ENCODE data around the gene ANKRD39. TPM values are rescaled to one million over a fixed set of nuclear protein-coding genes. Genes with fewer than 3 reads are reported as not detected.
"Not testable (repeated sequence)": the region's sequence is repeated elsewhere in the genome, so short reads cannot be mapped to it uniquely, and the experiment has no call there.

The ANKRD39 gene, protein sequence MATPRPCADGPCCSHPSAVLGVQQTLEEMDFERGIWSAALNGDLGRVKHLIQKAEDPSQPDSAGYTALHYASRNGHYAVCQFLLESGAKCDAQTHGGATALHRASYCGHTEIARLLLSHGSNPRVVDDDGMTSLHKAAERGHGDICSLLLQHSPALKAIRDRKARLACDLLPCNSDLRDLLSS
- 9.3 and 9.5 TPM in 2 replicates for total RNA-seq (2014; rRNA removed; shearing (Covaris generic))
- 7.0 and 7.9 TPM in 2 replicates for polyA plus RNA-seq (2015; cell fraction: cytosol; rRNA removed)
- 2.6 and 4.1 TPM in 2 replicates for polyA plus RNA-seq (2015; cell fraction: nucleus; rRNA removed)

DNA sequence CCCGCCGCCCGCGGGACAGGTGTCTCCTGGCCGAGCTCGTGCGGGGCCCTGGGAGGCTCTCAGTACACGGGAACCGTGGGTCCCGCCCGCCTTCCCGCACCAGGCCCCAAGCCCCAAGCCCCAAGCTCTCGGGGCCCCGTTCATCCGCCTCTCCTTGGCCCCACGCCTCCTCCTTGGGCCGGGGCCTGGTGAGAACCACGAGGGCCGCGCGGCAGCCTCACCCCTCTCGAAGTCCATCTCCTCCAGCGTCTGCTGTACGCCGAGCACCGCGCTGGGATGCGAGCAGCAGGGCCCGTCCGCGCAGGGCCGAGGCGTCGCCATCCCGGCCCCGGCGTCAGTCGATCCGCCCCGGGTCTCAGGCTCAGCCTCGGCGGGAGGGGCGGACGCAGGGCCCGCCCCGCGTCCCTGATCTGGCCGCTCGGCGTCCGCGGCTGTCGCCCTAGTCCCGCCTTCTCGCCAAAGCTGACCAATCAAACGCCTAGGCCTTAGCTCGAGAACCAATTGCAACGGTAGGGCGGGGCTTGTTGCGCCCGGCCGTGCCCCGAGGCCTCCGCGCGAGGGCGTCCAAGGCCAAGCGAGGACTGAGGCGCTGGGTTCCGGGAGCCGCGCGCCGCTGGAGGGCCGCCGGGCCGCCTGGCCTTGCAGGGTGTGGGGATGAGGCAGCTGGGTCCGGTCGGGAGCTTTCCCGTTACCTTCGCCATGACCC, at the start of gene ANKRD39:
ANKRD39 (minus strand) TSS at position 350 of the 706 bp plus-strand sequence; CDS start at position 321, 29 bp downstream.
- DNase-seq (ENCODE audit: low read depth), result peak; percentile 91

DNA sequence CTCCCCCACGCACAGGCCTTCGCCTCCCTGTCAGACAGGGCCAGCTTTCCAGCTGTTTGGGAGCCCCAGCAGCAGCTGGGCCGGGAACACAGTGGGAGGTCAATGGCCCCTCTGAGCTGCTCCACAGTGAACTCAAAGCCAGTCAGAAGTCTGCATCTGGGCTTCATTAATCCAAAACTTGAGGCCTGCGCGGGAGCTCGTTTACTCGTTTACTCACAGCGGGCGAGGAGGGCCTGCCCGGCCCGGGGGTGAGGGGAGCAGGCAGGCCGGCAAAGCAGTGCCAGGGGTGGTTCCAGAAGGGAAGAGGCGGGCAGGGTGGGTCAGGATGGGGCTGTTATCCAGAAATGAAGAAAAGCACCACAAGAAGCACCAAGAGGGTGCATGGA, 48.9 kb upstream of the ANKRD39 start:
- no peak for DNase-seq (ENCODE audit: low read depth)

DNA sequence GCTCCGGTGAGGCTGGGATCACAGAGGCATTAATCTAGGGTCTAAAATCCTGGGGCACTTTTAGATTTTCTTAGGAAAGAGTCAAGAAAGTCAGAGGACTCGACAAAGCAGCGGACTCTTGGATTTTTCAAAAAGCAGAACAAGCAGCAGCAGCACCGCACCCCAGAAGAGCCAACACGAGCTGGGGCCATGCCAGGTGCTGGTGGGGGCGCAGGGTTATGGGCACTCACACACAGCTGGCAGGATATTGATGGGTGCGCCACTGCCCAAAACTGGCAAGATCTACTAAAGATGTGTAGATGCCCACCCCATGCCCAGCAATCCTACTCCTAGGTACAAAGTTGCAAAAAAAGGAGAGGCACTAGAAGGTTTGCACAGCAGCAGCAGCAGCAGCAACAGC, 46.0 kb upstream of the ANKRD39 start:
- DNase-seq (ENCODE audit: low read depth), result no peak

DNA sequence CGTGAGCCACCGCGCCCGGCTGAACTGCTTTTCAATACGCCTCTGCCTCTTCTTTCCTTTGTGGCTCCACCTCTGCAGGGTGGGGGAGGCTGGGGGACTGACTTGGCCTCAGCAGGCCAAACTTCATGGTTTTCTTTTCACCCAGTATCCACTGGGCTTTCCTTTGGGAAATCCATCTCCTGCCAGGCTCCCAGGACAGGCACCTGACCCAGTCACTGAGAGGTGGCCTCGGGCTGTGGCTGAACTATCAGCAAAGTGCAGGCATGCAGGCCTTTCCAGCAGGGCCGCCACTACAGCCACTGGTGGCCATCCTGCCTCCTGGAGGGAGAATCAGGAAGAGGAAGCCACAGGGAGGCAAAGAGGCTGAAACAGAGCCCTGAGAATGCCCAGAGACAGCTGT, 45.5 kb upstream of the ANKRD39 start:
- no peak for DNase-seq (ENCODE audit: low read depth)

DNA sequence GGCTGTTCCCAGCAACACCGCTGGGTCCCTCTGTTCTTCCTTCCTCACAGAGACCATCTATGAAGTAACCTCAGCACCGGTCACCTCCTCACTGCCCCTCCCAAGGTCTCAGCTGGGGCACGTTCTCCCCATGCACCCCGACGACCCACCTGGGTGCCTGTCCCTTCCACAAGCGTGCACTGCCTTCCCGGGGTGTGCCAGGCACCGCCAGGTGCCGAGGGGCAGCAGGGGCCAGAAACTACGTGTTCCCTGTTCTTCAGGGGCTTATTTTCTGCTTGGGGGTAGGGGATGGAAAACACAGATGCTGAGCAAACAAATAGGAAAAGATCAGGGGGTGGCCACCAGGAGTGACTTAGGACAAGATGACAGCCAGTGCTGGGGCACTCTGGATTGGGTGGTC, 42.4 kb upstream of the ANKRD39 start:
- no peak for DNase-seq (ENCODE audit: low read depth)

DNA sequence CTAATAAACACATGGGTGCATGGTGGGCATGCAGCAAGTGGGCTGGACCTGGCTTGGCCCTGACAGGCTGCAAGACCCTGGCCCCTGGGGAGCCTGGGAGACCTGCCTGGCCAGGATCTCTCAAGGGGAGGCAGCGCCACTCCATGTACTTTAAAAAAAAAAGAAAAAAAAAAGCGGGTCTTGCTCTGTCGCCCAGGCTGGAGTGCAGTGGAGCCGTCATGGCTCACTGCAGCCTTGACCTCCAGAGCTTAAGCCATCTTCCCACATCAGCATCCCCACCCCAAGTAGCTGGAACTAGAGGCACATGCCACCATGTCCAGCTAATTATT, 41.6 kb upstream of the ANKRD39 start:
- no peak for DNase-seq (ENCODE audit: low read depth)

DNA sequence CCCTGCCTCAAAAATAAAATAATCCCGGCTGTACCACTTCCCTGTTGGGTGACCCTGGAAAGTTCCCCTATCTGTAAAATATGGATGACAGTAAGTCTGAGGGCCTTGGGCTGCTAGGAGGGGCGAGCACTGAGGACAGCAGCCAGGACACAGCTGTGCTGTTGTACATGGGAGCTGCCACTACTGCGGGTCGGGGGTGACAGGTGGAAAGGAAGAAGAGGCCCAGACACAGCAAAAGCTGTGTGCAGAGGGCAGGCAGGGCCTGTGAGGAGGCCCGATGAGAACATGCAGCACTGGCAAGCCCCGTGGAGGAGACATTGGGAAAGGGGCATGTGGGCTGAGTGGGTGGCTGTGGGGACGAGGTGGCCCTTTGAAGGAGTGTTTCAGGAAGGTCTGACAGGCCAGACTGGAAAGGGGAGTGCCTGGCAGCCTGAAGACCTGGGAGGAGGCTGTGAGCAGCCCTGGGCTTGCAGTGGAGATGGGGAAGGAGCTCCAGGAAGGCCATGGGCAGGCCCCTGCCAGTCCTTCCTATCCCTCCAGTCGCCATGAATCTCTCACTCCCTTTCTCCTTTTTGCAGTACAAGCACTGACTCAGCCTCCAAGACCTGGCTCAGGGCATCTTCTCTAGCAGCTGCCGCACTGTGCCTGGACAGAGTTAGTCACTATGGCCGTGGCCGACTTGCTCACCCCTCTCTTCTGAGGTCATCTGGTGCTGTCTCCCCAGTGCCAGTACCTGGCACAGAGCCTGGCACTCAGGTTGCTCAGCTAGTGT, 41.0 kb upstream of the ANKRD39 start:
- peak; percentile 31 for DNase-seq (ENCODE audit: low read depth)

DNA sequence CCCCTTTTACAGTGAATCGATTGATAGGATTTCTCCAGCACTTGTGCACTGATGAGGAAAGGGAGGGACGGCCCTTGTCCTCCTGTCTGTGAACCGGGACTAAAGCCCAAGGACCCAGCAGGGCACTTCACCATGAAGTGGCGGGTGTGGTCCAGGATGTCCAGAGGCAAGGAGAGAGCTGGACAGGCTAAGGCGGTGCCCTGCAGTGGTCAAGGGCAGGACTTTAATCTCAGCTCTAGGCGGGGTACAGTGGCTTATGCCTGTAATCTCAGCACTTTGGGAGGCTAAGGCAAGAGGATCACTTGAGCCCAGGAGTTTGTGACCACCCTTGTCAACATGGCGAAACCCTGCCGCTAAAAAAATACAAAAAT, 40.3 kb upstream of the ANKRD39 start:
- no peak for DNase-seq (ENCODE audit: low read depth)

DNA sequence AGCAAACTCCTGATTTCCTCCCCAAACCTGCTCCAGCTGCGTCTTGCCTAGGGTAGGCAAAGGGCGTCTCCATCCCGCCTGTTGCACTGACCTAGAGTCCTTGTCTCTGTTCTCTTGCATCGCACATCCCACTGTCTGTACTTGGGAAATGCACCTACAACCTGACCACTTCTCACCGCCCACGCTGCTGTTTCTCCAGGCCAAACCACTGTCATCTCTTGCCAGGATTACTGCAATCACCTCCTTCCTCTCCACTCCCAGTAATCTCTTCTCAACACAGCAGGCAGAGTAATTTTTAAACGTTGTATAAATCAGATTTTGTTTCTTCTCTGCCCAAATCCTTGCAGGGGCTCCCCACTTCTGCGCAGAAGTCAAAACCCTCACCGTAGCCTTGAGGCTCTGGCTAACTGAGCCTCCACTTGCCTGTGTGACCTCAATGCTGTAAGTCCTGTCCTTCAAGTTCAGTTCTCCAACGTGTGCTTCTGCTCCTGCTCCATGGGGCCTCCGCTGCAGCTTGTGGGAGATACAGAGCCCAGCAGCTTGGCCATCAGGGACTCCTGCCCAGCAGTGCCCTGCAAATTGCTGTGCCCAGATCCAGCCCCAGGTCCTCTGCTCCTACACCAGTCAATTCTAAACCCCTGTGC, 39.8 kb upstream of the ANKRD39 start:
- no peak for DNase-seq (ENCODE audit: low read depth)

DNA sequence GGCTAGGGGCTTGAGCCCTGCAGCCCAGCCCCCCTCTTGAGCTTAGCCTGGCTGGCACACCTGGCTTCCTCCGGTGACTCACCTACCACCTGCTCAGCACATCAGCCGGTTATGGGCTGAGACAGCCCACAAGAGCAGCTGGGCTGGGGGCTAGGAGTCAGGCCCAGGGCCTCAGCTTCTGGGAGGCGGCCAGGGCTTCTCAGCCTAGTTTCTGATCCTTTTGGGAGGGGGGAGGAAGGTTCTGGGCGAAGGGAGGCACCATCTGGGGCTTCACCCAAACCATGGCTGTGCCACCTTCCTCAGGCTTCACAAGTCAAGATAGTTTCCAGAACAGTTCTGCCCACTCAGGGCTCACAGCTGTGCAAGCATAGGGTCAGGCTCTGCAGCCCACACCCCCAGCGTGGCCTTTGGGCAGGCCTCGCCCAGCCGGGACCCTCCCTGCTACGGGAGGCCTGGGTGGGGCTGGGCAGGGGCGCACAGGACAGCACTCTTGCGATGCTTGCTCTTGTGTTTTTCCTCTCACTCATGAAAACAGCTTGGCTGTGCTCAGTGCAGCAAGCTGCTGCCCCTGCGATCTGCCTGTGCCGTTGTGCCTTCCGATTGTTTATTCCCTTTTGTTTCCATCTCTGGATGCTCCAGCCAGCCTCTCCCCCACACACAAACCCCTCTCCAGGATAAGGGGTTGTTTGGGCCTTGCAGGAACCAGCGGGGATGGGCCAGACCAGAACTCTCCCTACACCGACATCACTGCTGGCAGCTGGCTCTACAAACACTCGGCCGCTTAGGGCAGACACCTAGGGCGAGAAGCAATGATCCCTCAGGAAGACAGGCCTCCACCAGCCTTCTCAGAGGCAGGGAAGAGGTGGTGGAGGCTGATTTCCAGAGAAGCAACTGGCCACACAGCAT, 38.2 kb upstream of the ANKRD39 start:
- no peak for DNase-seq (ENCODE audit: low read depth)

DNA sequence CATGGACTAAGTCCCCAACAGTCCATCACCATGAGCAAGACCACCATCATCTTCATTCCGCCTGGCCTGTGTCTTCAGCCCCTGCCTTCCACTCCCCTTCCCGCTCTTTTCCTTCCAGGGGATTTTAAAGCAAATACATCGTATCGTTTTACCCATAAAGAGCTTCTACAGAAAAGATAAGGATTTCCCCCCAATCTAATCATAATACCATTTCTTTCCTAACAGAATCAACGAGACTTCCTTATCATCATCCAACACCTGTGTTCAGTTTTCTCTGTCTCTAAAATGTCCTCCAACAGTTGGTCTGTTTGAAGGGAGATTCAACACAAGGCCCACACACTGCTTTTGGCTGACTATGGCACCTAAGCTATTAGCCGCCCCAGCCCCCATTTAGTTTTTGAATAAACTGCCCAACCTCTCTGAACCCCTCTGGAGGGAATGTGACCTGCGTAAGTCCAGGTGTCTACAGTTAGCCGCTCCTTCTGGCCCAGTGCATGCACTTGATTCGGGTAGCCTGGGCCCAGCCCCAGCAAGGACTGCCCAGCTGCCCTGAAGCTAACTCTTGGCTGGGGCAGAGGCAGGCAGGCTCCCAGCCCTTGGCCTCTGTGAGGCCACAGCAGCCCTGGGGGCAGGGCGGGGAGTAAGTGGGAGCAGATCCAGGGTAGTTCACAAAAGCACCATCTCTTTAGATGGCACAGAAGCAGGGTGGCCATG, 37.4 kb upstream of the ANKRD39 start:
- no peak for DNase-seq (ENCODE audit: low read depth)

DNA sequence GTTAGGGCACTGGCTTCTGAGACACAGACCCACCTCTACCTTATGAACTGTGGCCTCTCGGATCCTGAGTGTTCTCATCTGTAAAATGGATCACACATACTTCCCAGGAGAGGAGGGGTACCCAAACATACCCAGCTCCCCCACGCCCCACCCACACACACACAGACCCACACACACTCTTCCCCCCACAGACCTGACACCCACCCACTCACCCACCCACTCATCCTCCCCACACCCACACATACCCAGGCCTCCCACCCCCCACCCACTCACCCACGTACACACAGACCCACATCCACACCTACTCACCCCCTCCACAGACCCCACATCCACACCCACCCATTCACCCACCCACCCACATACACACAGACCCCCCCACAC, 36.3 kb upstream of the ANKRD39 start:
- DNase-seq (ENCODE audit: low read depth), result no peak

DNA sequence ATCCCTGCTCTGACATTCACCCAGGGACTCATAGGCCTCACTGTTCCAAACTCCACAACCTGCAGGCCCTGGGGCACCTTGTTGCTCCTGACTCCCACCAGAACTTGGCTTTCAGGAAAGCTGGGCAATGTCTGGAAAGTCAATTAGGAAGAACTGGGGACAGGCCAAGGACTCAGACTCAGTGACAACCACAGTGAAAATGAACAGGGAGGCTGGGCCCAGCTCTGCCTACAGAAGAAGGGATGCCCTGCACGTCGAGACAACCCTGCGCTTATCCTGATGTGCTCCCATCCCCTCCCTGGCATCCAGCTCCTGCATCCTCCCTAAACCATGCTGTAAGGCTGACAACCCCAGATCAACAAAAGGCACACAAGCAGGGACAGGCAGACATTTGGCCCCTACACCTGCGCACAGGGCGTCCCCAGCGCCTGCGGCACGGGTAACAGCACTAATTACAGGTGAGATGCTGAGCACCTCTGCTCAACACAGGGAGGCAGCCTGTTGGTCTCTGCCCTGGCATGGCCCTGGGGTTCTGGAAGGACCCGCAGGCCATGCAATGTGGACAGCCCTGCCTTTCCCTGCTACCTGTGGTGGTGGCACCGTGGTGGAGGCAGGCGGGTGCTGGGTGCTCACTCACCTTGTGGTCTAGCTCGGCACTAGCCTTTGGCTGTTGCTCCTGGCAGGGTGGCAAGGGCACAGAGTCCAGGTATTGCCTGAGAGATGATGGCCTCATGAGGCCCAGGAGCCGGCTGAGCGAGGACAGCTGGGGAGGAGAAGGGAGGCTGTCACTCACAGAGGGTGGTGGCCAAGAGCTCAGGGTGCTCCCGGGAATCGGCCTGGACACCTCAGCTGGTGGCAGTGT, 35.7 kb upstream of the ANKRD39 start:
- DNase-seq (ENCODE audit: low read depth), result no peak

DNA sequence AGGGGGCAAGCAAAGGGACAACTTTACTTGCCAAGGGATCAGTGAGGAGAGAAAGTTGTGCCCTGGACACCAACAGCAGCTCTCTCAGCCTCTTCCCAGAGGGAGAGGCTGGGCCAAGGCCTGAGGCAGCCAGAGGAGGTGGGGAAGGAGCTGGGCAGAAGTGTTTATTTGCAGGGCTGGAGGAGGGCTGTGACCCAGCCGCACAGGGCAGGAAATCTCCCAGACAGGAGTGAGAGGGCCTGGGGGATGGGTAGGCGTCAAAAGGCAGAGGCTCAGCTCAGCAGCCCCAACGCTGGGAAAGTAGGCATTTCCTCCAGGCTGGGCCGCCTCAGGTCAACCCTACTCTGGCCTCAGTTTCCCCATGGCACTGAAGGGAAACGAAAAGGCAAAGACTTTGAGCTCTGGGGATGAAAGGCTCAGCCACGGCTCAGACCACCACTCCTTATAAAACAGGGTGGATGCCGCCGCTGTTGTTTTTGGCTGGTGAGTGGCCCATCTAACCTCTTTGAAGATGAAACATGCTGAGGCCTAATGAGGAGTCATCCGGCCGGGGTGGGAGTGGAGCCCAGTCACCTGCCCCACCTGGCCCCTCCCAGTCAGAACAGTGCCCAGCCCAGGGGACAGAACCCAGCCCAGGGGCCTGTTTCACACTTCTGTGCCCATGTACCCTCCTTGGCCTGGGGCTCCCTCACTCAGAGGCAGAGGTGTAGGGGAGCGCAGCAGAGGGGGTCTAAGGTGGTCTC, 33.9 kb upstream of the ANKRD39 start:
- DNase-seq (ENCODE audit: low read depth), result peak; percentile 40

DNA sequence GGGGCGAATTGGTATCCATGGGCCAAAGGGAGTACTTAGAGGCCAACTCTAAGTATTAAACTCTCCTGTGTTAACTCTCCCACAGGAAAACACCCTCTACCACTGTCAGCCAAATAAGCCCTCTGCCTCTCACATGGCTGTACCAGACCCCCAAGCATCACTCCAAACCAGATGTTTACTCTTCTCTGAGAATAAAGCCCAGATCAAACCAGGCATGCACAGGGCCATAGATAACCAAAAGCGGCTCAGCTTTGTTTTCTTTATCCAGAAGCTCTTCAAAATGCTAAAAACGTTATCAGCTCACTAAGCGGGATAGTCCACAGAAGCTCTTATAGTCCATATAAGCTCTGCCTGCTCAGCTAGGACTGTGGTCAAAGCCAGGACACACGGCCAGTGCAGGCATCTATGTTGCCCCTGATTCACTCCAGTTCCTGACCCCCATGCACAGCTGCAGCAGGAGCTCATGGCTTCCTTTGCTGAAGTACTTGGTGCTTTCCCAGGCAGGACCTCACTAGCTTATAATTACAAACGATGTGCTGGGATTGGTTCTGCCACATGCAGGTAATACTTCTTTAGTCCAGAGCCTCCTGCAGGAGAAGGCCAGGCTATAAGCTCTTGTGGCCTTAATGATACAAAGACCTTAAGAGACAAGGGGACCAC, 33.0 kb upstream of the ANKRD39 start:
- no peak for DNase-seq (ENCODE audit: low read depth)

DNA sequence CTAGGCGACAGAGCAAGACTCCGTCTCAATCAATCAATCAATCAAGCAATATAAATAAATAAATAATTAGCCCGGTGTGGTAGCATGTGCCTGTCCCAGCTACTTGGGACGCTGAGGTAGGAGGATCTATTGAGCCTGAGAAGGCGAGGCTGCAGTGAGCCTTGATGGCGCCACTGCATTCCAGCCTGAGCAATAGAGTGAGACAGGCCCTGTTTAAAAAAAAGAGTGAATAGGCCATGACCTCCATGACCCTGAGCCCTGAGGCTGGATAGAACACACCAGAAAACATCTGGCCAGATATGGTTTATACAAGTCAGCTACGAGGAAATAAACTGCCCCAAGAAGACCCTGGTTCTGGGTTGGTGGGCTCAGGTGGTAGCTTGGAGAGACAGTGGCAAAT, 32.4 kb upstream of the ANKRD39 start:
- no peak for DNase-seq (ENCODE audit: low read depth)

DNA sequence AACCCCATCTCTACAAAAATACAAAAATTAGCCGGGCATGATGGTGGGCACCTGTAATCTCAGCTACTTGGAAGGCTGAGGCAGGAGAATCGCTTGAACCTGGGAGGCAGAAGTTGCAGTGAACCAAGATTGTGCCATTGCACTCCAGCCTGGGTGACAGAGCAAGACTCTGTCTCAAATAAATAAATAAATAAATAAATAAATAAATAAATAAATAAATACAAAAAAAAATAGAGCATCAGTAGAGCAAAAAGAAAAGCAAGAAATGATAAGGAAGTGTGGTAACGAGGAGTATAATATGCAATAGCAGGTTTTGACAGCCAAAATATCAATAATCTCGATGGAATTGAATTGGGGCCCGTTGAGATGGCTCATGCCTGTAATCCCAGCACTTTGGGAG, 31.7 kb upstream of the ANKRD39 start:
- not testable (repeated sequence) for DNase-seq (ENCODE audit: low read depth)

Data from HT1080 (cell line).